T-helper 1 cell treated with Interleukin-12 subunit alpha and Interleukin-12 subunit beta and Interleukin-4 antibody, amounts not matched to agents 30 μg/mL and 1 μg/mL, for 36 hours (primary cell): ENCODE measurements around the gene ZMAT2.

ENCODE experiments used
- H3K27ac Mint-ChIP-seq: one replicate; pipeline ENCODE4 v1.8.0; 2021; ENCODE audit warnings: mild to moderate bottlenecking, mixed read lengths
- H3K27me3 Mint-ChIP-seq: one replicate; pipeline ENCODE4 v1.8.0; 2021; ENCODE audit warnings: low read depth, mixed read lengths
- H3K36me3 Mint-ChIP-seq: one replicate; pipeline ENCODE4 v1.8.0; 2021; ENCODE audit warnings: low read depth, mixed read lengths
- H3K4me1 Mint-ChIP-seq: one replicate; pipeline ENCODE4 v1.8.0; 2021; ENCODE audit warnings: low read depth, mixed read lengths
- H3K4me3 Mint-ChIP-seq: one replicate; pipeline ENCODE4 v1.8.0; 2021; ENCODE audit warnings: mild to moderate bottlenecking, moderate library complexity, mixed read lengths
- H3K9me3 Mint-ChIP-seq: one replicate; pipeline ENCODE4 v1.8.0; 2021; ENCODE audit warnings: mixed read lengths

The ZMAT2 gene

DNA sequence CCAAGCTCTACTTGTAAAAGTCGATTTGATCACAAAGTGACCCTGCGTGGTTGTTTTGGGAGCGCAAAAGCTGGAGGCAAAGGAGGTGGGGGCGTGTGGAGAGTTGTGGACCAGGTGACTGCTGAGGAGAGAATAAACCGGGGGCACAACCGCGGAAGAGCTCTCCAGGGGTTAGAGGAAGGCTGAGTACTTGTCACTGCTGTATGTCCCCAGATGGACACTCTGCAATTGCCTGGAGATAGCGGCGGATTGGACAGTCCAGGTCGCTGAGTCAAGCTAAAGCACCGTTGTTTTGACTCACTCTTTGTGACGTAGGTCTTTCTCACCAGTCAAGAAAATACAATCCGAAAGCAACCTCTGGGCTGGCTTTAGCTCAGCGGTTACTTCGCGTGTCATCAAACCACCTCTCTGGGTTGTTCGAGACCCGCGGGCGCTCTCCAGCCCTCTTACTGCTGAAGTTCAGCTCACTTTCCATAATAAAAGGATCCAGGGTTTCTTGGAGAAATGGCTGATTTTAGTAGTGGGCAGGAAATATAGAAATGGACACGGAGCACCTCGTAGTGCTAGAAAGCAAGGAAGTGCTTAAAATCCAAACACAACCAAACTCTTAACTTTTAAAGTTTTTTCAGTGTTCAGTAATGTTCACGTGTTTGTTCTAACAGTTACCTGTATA, 25.7 kb downstream of the ZMAT2 start:
- Mint-ChIP-seq H3K4me1 (peaks cover 11% of the 10 kb centered on the region), H3K36me3 (peaks cover 2% of the 10 kb centered on the region), H3K27ac (peak overlapping the region; percentile 87), H3K27me3 (peaks cover 10% of the 10 kb centered on the region), H3K9me3 (no peaks in the 10 kb centered on the region), H3K4me3 (peak overlapping the region; percentile 81)

DNA sequence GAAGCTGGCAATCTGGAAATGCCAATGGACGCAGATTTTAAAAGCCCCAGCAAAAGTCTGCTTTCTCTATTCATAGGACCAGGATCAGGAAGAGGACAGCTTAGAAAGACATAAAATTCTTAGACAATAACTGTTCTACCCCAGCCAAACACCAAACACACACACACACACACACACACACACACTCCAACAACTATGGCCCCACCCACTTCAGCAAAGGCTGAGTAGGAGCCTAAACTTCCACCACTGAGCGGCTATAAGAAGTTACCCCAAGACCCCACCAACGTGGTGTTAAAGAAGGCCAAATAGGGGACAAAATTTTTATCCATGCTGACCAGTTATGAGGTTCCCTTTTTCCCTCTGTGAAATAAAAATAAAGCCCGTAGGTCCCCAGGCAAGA, 32.9 kb downstream of the ZMAT2 start:
- Mint-ChIP-seq H3K36me3 (no peaks in the 10 kb centered on the region), H3K27me3 (peaks cover 6% of the 10 kb centered on the region), H3K9me3 (peaks cover 27% of the 10 kb centered on the region), H3K4me3 (no peak overlapping the region), H3K4me1 (no peaks in the 10 kb centered on the region), H3K27ac (no peak overlapping the region)

DNA sequence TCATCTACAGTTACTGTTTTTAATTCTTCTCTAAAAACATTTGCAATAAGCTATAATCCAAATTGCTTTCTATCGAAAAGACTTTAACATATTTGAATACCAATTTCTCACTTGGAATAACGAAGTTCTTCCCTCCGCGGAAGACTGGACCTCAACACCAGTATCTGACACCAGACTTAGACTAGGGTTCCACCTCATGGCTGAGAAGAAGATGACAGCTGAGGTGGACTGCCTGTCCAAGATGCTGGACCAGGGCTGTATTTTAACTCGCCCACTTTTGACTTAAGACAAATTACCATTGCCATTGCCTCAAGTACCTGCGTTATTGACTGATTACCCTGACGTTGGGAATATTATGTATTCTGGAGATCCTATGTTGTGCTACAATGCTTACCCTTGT, 34.1 kb downstream of the ZMAT2 start:
- Mint-ChIP-seq H3K4me3 (no peak overlapping the region), H3K27me3 (peaks cover 6% of the 10 kb centered on the region), H3K9me3 (peaks cover 27% of the 10 kb centered on the region), H3K4me1 (no peaks in the 10 kb centered on the region), H3K27ac (no peak overlapping the region), H3K36me3 (no peaks in the 10 kb centered on the region)

DNA sequence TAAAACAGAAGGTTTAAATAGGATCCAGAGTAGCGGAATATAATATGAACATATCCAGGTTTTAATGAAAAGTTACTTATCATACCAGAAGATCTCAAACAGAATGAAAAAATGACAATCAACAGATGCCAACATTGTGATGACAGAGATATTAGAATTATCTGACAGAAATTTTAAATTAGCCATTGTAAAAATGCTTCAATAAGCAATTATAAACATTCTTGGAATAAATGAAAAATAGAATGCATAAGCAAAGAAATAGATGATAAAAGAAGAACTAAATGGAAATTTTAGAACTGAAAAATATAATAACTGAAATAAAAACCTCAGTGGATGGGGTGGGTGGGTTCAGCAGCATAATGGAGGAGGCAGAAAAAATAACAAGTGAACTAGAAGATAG, 37.2 kb downstream of the ZMAT2 start:
- Mint-ChIP-seq H3K36me3 (no peaks in the 10 kb centered on the region), H3K27ac (no peak overlapping the region), H3K4me1 (no peaks in the 10 kb centered on the region), H3K4me3 (no peak overlapping the region), H3K27me3 (peaks cover 6% of the 10 kb centered on the region), H3K9me3 (peaks cover 34% of the 10 kb centered on the region)

DNA sequence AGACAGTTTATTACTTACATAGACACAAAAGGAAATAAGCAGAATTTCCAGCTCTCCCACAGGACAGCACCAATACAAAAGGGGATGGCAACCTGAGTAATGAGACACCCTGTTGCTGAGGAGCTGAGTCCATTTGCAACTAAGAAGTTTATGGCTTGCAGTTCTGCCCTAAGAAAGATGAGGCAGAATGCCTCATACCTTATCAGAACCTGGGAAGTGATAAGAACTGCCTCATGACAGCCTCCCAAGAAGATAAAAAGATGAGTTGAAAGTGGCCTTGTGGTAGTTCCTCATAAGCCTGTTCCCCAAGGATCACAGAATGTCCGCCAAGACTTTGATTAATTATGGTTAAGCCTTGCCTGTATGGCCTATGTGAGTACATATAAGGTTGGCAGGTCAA, 41.7 kb downstream of the ZMAT2 start:
- Mint-ChIP-seq H3K4me3 (no peak overlapping the region), H3K27ac (no peak overlapping the region), H3K27me3 (no peaks in the 10 kb centered on the region), H3K9me3 (peaks cover 26% of the 10 kb centered on the region), H3K36me3 (no peaks in the 10 kb centered on the region), H3K4me1 (no peaks in the 10 kb centered on the region)

DNA sequence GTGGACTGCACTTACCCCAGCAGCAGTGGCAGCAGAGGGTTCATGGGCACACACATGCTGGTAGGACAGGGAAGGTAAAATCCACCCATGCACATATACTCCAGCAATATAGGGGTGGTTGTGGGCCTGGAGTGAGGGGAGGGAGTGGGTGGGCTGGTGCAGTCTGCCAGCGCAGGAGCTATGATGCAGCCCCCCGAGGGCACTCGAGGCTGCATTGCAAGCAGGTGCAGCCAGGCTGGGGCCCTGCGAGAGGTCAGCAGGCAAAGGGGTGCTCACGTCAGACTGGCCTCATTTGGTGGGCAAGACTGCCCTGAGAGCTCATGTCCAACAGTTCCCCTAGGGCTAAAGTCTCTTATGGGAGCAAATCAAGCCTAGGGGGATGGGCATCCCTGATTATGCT, 53.3 kb downstream of the ZMAT2 start:
- no peaks in the 10 kb centered on the region for H3K27me3 Mint-ChIP-seq
- H3K9me3 Mint-ChIP-seq, result peaks cover 78% of the 10 kb centered on the region
- H3K27ac Mint-ChIP-seq, result no peak overlapping the region
- no peak overlapping the region for H3K4me3 Mint-ChIP-seq
- H3K4me1 Mint-ChIP-seq, result no peaks in the 10 kb centered on the region
- no peaks in the 10 kb centered on the region for H3K36me3 Mint-ChIP-seq
